Amniotic stem cell (primary cell): ENCODE measurements around the gene DXO.
"Not testable (repeated sequence)": the region's sequence is repeated elsewhere in the genome, so short reads cannot be mapped to it uniquely, and the experiment has no call there.

Experiments used
- DNase-seq: peaks from one replicate; lab custom pipeline; 2025; lab: John Stamatoyannopoulos, UW

Gene DXO

GRCh38 chr6:31980195-31980876 is 8.4 kb upstream of the DXO start:
- not testable (repeated sequence) for DNase-seq

- no peak for DNase-seq
Observed at GRCh38 chr6:31979238-31979898, 7.4 kb upstream of the DXO start.

- no peak for DNase-seq
Observed at GRCh38 chr6:31978831-31979230, 6.9 kb upstream of the DXO start.

- DNase-seq = no peak
Observed at GRCh38 chr6:31977816-31978431, 6.0 kb upstream of the DXO start.

- DNase-seq = not testable (repeated sequence)
Observed at GRCh38 chr6:31976065-31976464, 4.1 kb upstream of the DXO start.

GRCh38 chr6:31972709-31973350 is 892 bp upstream of the DXO start:
- DNase-seq = peak; percentile 3

- no peak for DNase-seq
Observed at GRCh38 chr6:31971279-31971992, 502 bp downstream of the DXO start.

GRCh38 chr6:31970604-31971271 is 1.2 kb downstream of the DXO start:
- no peak for DNase-seq

GRCh38 chr6:31969712-31970603 is 2.0 kb downstream of the DXO start:
- no peak for DNase-seq

GRCh38 chr6:31968791-31969711 is 2.9 kb downstream of the DXO start:
- no peak for DNase-seq

GRCh38 chr6:31968326-31968725 is 3.6 kb downstream of the DXO start:
- DNase-seq = no peak

- DNase-seq = no peak
Observed at GRCh38 chr6:31967926-31968320, 4.0 kb downstream of the DXO start.

GRCh38 chr6:31966997-31967925 is 4.7 kb downstream of the DXO start:
- DNase-seq = no peak

GRCh38 chr6:31966506-31966905 is 5.4 kb downstream of the DXO start:
- DNase-seq = no peak

GRCh38 chr6:31965700-31966099 is 6.2 kb downstream of the DXO start:
- DNase-seq = no peak

GRCh38 chr6:31963921-31964320 is 8.0 kb downstream of the DXO start:
- DNase-seq = no peak

GRCh38 chr6:31961616-31962015 is 10.3 kb downstream of the DXO start:
- DNase-seq = no peak
